DOHH2 (cell line): ENCODE measurements around the gene EIF6.
"Not testable (repeated sequence)": the region's sequence is repeated elsewhere in the genome, so short reads cannot be mapped to it uniquely, and the experiment has no call there.

ENCODE experiments used
- H3F3A ChIP-seq: fragments of 200-600 bp; sonication (generic), shearing (Covaris generic); 2 replicates; pipeline ENCODE4 v1.6.0; 2016; ENCODE audit warnings: antibody characterized with exemption, mild to moderate bottlenecking; ENCODE audit not compliant: control insufficient read depth, insufficient read depth
- H3K27ac ChIP-seq: fragments of 200-600 bp; sonication (generic); 2 replicates; pipeline ENCODE4 v1.5.1; 2014; ENCODE audit warnings: low read depth, mild to moderate bottlenecking, low read length, moderate library complexity
- H3K27me3 ChIP-seq: fragments of 200-600 bp; sonication (generic); 2 replicates; pipeline ENCODE4 v1.6.1; 2014; ENCODE audit warnings: mild to moderate bottlenecking, low read length, mixed read lengths; ENCODE audit not compliant: control insufficient read depth
- H3K36me3 ChIP-seq: fragments of 200-600 bp; sonication (generic); 2 replicates; pipeline ENCODE4 v1.6.1; 2014; ENCODE audit warnings: mild to moderate bottlenecking, low read length, moderate library complexity, mixed read lengths; ENCODE audit not compliant: control insufficient read depth
- H3K4me1 ChIP-seq: fragments of 200-600 bp; sonication (generic); 2 replicates; pipeline ENCODE4 v1.6.1; 2014; ENCODE audit warnings: mild to moderate bottlenecking, low read length, mixed read lengths; ENCODE audit not compliant: control insufficient read depth
- H3K4me2 ChIP-seq: fragments of 200-600 bp; sonication (generic); 2 replicates; pipeline ENCODE4 v1.6.0; 2014; ENCODE audit warnings: mild to moderate bottlenecking, low read length, moderate library complexity
- H3K4me3 ChIP-seq: fragments of 200-600 bp; sonication (generic); 2 replicates; pipeline ENCODE4 v1.5.1; 2014; ENCODE audit warnings: mild to moderate bottlenecking, low read length, mixed read lengths
- H3K79me2 ChIP-seq: fragments of 200-600 bp; sonication (generic); 2 replicates; pipeline ENCODE4 v1.6.1; 2014; ENCODE audit warnings: mild to moderate bottlenecking, low read length, mixed read lengths; ENCODE audit not compliant: control insufficient read depth
- H3K9me2 ChIP-seq: fragments of 200-600 bp; sonication (generic); replicated peaks from 2 replicates; pipeline ENCODE4 v1.6.1; 2014; ENCODE audit warnings: mild to moderate bottlenecking, low read length, mixed read lengths; ENCODE audit not compliant: control insufficient read depth
- H3K9me3 ChIP-seq: fragments of 200-600 bp; sonication (generic); 2 replicates; pipeline ENCODE4 v1.6.1; 2014; ENCODE audit warnings: antibody characterized with exemption, low read length, mixed read lengths; ENCODE audit not compliant: control insufficient read depth, insufficient read depth
- H4K20me1 ChIP-seq: fragments of 200-600 bp; sonication (generic); 2 replicates; pipeline ENCODE4 v1.6.0; 2014; ENCODE audit warnings: low read depth, mild to moderate bottlenecking, antibody characterized with exemption, low read length, moderate library complexity; ENCODE audit not compliant: control insufficient read depth, insufficient read depth
- EZH2phosphoT487 ChIP-seq: fragments of 200-600 bp; sonication (generic); IDR thresholded peaks from 2 replicates; pipeline ENCODE4 v1.6.1; 2017; ENCODE audit warnings: borderline replicate concordance, mild to moderate bottlenecking, antibody characterized with exemption, low read length, moderate library complexity, mixed read lengths
- TF ChIP-seq, protein P1 (sequence below): fragments of 200-600 bp; sonication (generic); IDR thresholded peaks from one replicate; pipeline ENCODE4 v1.5.1; 2014; ENCODE audit warnings: antibody characterized with exemption, mild to moderate bottlenecking, low read depth, low read length; ENCODE audit not compliant: poor library complexity, severe bottlenecking

Gene EIF6

GRCh38 chr20:35257175-35257909 lies 27.2 kb downstream of the EIF6 start:
- Histone ChIP-seq H3K27ac (no peak overlapping the region), H3K79me2 (no peaks in the 10 kb centered on the region), H4K20me1 (no peaks in the 10 kb centered on the region), H3K4me3 (no peak overlapping the region), H3K9me2 (no peaks in the 10 kb centered on the region), H3K4me2 (no peak overlapping the region), H3F3A (no peaks in the 10 kb centered on the region), H3K4me1 (no peaks in the 10 kb centered on the region), H3K9me3 (no peaks in the 10 kb centered on the region), H3K36me3 (no peaks in the 10 kb centered on the region), H3K27me3 (no peaks in the 10 kb centered on the region)
- TF ChIP-seq, protein P1, sequence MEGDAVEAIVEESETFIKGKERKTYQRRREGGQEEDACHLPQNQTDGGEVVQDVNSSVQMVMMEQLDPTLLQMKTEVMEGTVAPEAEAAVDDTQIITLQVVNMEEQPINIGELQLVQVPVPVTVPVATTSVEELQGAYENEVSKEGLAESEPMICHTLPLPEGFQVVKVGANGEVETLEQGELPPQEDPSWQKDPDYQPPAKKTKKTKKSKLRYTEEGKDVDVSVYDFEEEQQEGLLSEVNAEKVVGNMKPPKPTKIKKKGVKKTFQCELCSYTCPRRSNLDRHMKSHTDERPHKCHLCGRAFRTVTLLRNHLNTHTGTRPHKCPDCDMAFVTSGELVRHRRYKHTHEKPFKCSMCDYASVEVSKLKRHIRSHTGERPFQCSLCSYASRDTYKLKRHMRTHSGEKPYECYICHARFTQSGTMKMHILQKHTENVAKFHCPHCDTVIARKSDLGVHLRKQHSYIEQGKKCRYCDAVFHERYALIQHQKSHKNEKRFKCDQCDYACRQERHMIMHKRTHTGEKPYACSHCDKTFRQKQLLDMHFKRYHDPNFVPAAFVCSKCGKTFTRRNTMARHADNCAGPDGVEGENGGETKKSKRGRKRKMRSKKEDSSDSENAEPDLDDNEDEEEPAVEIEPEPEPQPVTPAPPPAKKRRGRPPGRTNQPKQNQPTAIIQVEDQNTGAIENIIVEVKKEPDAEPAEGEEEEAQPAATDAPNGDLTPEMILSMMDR, result no peak
- TF ChIP-seq EZH2phosphoT487, result no peak

DNA sequence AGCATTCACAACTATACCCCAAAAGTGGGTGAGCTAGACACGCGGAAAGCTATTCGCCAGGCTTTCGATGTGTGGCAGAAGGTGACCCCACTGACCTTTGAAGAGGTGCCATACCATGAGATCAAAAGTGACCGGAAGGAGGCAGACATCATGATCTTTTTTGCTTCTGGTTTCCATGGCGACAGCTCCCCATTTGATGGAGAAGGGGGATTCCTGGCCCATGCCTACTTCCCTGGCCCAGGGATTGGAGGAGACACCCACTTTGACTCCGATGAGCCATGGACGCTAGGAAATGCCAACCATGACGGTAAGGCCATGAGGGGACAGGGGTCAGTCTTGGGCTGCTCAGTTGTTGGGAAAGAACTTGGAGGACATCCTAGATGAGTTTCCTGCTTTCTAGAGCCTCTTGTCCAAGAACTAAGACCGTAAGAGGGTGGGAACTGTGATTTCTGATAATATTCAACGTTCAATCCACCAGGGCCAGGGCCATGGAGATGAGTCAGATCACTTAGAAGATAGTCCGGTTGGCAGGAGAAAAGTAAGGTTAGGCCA lies 30.0 kb downstream of the EIF6 start:
- Histone ChIP-seq H4K20me1 (no peaks in the 10 kb centered on the region), H3F3A (no peaks in the 10 kb centered on the region), H3K9me3 (no peaks in the 10 kb centered on the region), H3K4me2 (no peak overlapping the region), H3K79me2 (no peaks in the 10 kb centered on the region), H3K27me3 (no peaks in the 10 kb centered on the region), H3K4me1 (no peaks in the 10 kb centered on the region), H3K36me3 (no peaks in the 10 kb centered on the region), H3K4me3 (no peak overlapping the region), H3K9me2 (no peaks in the 10 kb centered on the region), H3K27ac (no peak overlapping the region)
- TF ChIP-seq, protein P1, result no peak
- no peak for TF ChIP-seq EZH2phosphoT487

- Histone ChIP-seq H3K4me1 (no peaks in the 10 kb centered on the region), H3K27me3 (no peaks in the 10 kb centered on the region), H3K79me2 (no peaks in the 10 kb centered on the region), H3K27ac (no peak overlapping the region), H3F3A (no peaks in the 10 kb centered on the region), H4K20me1 (no peaks in the 10 kb centered on the region), H3K4me2 (no peak overlapping the region), H3K9me2 (no peaks in the 10 kb centered on the region), H3K36me3 (no peaks in the 10 kb centered on the region), H3K9me3 (no peaks in the 10 kb centered on the region), H3K4me3 (no peak overlapping the region)
- no peak for TF ChIP-seq EZH2phosphoT487
- TF ChIP-seq, protein P1, result no peak
Observed at GRCh38 chr20:35253010-35253409, 31.6 kb downstream of the EIF6 start.

DNA sequence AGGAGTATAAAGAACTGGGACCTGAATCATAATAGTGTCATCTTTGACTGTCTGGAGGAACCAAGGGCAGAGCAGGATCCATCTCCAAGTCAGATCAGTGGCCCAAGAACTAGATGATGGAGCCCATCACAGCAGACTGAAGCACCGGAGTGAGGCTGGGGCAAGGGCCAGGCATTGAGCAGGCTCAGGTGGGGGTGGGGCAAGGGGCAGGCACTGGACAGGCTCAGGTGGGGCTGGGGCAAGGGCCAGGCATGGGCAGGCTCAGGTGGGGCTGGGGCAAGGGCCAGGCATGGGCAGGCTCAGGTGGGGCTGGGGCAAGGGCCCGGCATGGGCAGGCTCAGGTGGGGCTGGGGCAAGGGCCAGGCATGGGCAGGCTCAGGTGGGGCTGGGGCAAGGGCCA lies 32.0 kb downstream of the EIF6 start:
- H3K4me3 ChIP-seq, H3K9me2 ChIP-seq, H3K9me3 ChIP-seq, H4K20me1 ChIP-seq, H3K4me2 ChIP-seq, H3K27me3 ChIP-seq, H3K27ac ChIP-seq, H3F3A ChIP-seq, H3K79me2 ChIP-seq, H3K4me1 ChIP-seq, H3K36me3 ChIP-seq: not testable (repeated sequence)
